OCI-LY1 (cell line): ENCODE results near the gene MGAT5B.

Source experiments
- H2AFZ ChIP-seq: fragments of 200-600 bp; sonication (generic), shearing (Covaris generic); 2 replicates; pipeline ENCODE4 v1.6.0; 2014; ENCODE audit warnings: antibody characterized with exemption, mild to moderate bottlenecking, low read length
- H3F3A ChIP-seq: fragments of 200-600 bp; sonication (generic), shearing (Covaris generic); 2 replicates; pipeline ENCODE4 v1.6.0; 2014; ENCODE audit warnings: mild to moderate bottlenecking, antibody characterized with exemption, low read length, moderate library complexity; ENCODE audit not compliant: insufficient read depth
- H3K27ac ChIP-seq: fragments of 200-600 bp; sonication (generic); 2 replicates; pipeline ENCODE4 v1.5.1; 2014; ENCODE audit warnings: low read length, mixed run types, mild to moderate bottlenecking, low read depth; ENCODE audit not compliant: poor library complexity, severe bottlenecking
- H3K27me3 ChIP-seq: fragments of 200-600 bp; sonication (generic); 2 replicates; pipeline ENCODE4 v1.6.0; 2014; ENCODE audit warnings: antibody characterized with exemption, mild to moderate bottlenecking, low read length, moderate library complexity; ENCODE audit not compliant: insufficient read depth
- H3K36me3 ChIP-seq: fragments of 200-600 bp; sonication (generic); 2 replicates; pipeline ENCODE4 v1.6.1; 2014; ENCODE audit warnings: mild to moderate bottlenecking, antibody characterized with exemption, low read length, moderate library complexity, mixed read lengths; ENCODE audit not compliant: insufficient read depth
- H3K4me1 ChIP-seq: fragments of 200-600 bp; sonication (generic); 2 replicates; pipeline ENCODE4 v1.5.1; 2014; ENCODE audit warnings: mild to moderate bottlenecking, low read length, moderate library complexity; ENCODE audit not compliant: insufficient read depth, severe bottlenecking
- H3K4me2 ChIP-seq: fragments of 200-600 bp; sonication (generic), shearing (Covaris generic); 2 replicates; pipeline ENCODE4 v1.6.1; 2014; ENCODE audit warnings: low read length
- H3K4me3 ChIP-seq: fragments of 200-600 bp; sonication (generic); 2 replicates; pipeline ENCODE4 v1.5.1; 2014; ENCODE audit warnings: low read length, low read depth, mild to moderate bottlenecking, mixed read lengths; ENCODE audit not compliant: poor library complexity, severe bottlenecking
- H3K79me2 ChIP-seq: fragments of 200-600 bp; shearing (Covaris generic); 2 replicates; pipeline ENCODE4 v1.6.1; 2016; ENCODE audit warnings: mixed run types, low read length, mixed read lengths; ENCODE audit not compliant: insufficient read depth
- H3K9ac ChIP-seq: fragments of 200-600 bp; sonication (generic), shearing (Covaris generic); 2 replicates; pipeline ENCODE4 v1.6.1; 2014; ENCODE audit warnings: mild to moderate bottlenecking, low read length, mixed read lengths
- H3K9me2 ChIP-seq: fragments of 200-600 bp; sonication (generic), shearing (Covaris generic); 2 replicates; pipeline ENCODE4 v1.6.1; 2014; ENCODE audit warnings: low read depth, mild to moderate bottlenecking, low read length, mixed read lengths
- H3K9me3 ChIP-seq: fragments of 200-600 bp; shearing (Covaris generic); 2 replicates; pipeline ENCODE4 v1.6.1; 2014; ENCODE audit warnings: low read length, mixed read lengths
- H4K20me1 ChIP-seq: fragments of 200-600 bp; sonication (generic), shearing (Covaris generic); 2 replicates; pipeline ENCODE4 v1.6.0; 2016; ENCODE audit warnings: mild to moderate bottlenecking, low read length; ENCODE audit not compliant: insufficient read depth
- EZH2 ChIP-seq: fragments of 200-600 bp; sonication (generic), shearing (Covaris generic); IDR thresholded peaks from 2 replicates; pipeline ENCODE4 v1.8.0; 2017; ENCODE audit warnings: borderline replicate concordance, mixed run types, mild to moderate bottlenecking, antibody characterized with exemption, low read length, moderate library complexity, mixed read lengths
- TF ChIP-seq, protein P1 (sequence below): fragments of 200-600 bp; sonication (generic), shearing (Covaris generic); IDR thresholded peaks from 2 replicates; pipeline ENCODE4 v1.5.1; 2017; ENCODE audit warnings: mild to moderate bottlenecking, antibody characterized with exemption, low read length, moderate library complexity, mixed read lengths

The MGAT5B gene

DNA sequence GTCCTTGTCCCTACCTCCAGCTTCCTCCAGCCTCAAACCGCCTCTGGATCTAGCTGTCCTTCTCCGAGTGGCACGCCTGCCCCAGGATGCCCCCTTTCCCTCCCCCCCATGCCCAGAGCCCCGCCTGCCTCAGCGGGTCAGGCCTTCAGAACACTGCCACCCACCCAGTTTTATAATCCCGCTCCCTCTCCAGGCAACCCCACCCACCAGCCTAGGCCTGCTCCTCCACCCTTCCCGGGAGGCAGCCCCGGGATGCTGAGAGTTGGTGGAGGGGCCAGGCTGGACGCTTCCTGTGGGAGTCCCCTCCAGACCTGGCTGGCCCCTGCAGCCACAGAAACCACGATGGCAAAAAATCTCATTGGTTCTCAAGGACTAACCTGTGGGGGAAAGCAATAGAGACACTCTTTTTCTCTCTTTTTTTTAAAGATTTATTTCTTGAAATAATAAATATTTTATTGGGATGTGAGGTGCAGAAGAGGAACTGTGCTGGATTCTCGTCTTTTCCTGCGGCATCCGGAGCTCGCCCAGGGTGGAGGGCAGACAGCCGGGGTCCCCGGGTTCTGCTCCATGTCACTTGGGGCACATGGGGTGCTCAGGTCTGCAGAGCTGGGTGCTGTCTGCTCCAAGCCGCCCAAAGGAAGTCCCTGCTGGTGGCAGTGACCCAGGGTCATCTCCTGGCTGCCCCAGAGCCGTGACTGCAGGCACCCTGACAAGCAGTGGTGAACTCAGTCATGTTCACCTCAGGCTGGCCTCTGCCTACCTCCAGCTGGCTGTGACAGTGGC, 81.9 kb downstream of the MGAT5B start:
- Histone ChIP-seq H2AFZ (no peak overlapping the region), H3K27me3 (no peaks in the 10 kb centered on the region), H3K9me2 (no peaks in the 10 kb centered on the region), H3K4me3 (no peak overlapping the region), H3K9me3 (no peaks in the 10 kb centered on the region), H3F3A (no peaks in the 10 kb centered on the region), H4K20me1 (no peaks in the 10 kb centered on the region), H3K27ac (no peak overlapping the region), H3K4me1 (no peaks in the 10 kb centered on the region), H3K36me3 (no peaks in the 10 kb centered on the region; the same call in 1 of the 2 replicates), H3K9ac (no peak overlapping the region), H3K79me2 (no peaks in the 10 kb centered on the region), H3K4me2 (no peak overlapping the region)
- TF ChIP-seq, protein P1, sequence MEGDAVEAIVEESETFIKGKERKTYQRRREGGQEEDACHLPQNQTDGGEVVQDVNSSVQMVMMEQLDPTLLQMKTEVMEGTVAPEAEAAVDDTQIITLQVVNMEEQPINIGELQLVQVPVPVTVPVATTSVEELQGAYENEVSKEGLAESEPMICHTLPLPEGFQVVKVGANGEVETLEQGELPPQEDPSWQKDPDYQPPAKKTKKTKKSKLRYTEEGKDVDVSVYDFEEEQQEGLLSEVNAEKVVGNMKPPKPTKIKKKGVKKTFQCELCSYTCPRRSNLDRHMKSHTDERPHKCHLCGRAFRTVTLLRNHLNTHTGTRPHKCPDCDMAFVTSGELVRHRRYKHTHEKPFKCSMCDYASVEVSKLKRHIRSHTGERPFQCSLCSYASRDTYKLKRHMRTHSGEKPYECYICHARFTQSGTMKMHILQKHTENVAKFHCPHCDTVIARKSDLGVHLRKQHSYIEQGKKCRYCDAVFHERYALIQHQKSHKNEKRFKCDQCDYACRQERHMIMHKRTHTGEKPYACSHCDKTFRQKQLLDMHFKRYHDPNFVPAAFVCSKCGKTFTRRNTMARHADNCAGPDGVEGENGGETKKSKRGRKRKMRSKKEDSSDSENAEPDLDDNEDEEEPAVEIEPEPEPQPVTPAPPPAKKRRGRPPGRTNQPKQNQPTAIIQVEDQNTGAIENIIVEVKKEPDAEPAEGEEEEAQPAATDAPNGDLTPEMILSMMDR = no peak
- no peak for TF ChIP-seq EZH2

GRCh38 chr17:76951375-76951905, 83.2 kb downstream of the MGAT5B start:
- no peaks in the 10 kb centered on the region for H3K27me3 ChIP-seq
- H3K4me3 ChIP-seq = no peak overlapping the region
- H3K9me3 ChIP-seq = no peaks in the 10 kb centered on the region
- H3K4me1 ChIP-seq = no peaks in the 10 kb centered on the region
- no peak for TF ChIP-seq EZH2
- TF ChIP-seq, protein P1 = no peak
- H4K20me1 ChIP-seq = no peaks in the 10 kb centered on the region
- H3K36me3 ChIP-seq = no peaks in the 10 kb centered on the region; the same call in 1 of the 2 replicates
- H3K4me2 ChIP-seq = no peak overlapping the region
- H3K9me2 ChIP-seq = no peaks in the 10 kb centered on the region
- no peak overlapping the region for H3K27ac ChIP-seq
- H2AFZ ChIP-seq = no peak overlapping the region
- H3F3A ChIP-seq = no peaks in the 10 kb centered on the region
- H3K9ac ChIP-seq = no peak overlapping the region
- H3K79me2 ChIP-seq = no peaks in the 10 kb centered on the region

DNA sequence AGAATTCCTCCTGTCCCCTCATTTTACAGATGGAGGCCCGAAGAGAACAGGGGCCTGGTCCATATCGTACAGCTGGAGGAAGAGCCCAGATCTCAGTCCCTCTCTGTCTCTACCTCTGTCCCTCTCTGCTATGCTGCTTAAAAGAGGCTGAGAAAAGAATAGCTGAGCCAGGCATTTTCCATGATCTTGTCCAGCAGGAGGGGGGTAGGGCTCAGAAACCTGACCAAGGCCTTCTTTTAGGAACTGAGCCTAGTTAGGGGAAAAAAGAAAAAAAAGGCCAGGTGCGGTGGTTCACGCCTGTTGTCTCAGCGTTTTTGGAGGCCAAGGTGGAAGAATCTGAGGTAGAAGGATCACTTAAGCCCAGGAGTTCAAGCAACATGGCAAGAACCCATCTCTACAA, 84.2 kb downstream of the MGAT5B start:
- no peak overlapping the region for H3K4me2 ChIP-seq
- H3K4me1 ChIP-seq = peaks cover 5% of the 10 kb centered on the region
- H3K9me3 ChIP-seq = no peaks in the 10 kb centered on the region
- no peaks in the 10 kb centered on the region for H4K20me1 ChIP-seq
- no peaks in the 10 kb centered on the region for H3K9me2 ChIP-seq
- TF ChIP-seq, protein P1 = no peak
- TF ChIP-seq EZH2 = no peak
- H3K36me3 ChIP-seq = no peaks in the 10 kb centered on the region; the same call in 1 of the 2 replicates
- no peak overlapping the region for H3K9ac ChIP-seq
- no peaks in the 10 kb centered on the region for H3F3A ChIP-seq
- no peaks in the 10 kb centered on the region for H3K79me2 ChIP-seq
- H3K4me3 ChIP-seq = no peak overlapping the region
- H3K27me3 ChIP-seq = no peaks in the 10 kb centered on the region
- no peak overlapping the region for H2AFZ ChIP-seq
- no peak overlapping the region for H3K27ac ChIP-seq
